Adrenal gland (tissue), 12 donors: ENCODE measurements around the gene NFYC. TPM values are rescaled to one million over a fixed set of nuclear protein-coding genes. Genes with fewer than 3 reads are reported as not detected.
A peak's percentile ranks its signal among the peaks of the same experiment; 100 is the strongest.

Experiments used
- DNase-seq, 7 donors: peaks; one replicate each; pipeline ENCODE4 v3.0.0-alpha.2; 2019 to 2020
- H3K27ac ChIP-seq, 5 donors: fragments of 200-600 bp; sonication (generic) in 4 of 5; 1 replicate in 3 of 5; 2 replicates in 2 of 5; pipeline versions ENCODE4 v1.5.1 to v1.8.0; 2016 to 2020; ENCODE audit warnings: mild to moderate bottlenecking in 1 of 5
- H3K27me3 ChIP-seq: fragments of 200-600 bp; 2 replicates; pipeline ENCODE4 v1.8.0; 2021
- H3K36me3 ChIP-seq, 2 donors: fragments of 200-600 bp; replicated peaks in 1 of 2; 1 replicate in 1 of 2; 2 replicates in 1 of 2; pipeline versions ENCODE4 v1.5.1 to v1.8.0; 2018 to 2022
- H3K4me1 ChIP-seq, 2 donors: fragments of 200-600 bp; replicated peaks in 1 of 2; 1 replicate in 1 of 2; 2 replicates in 1 of 2; pipeline versions ENCODE4 v1.5.1 to v1.8.0; 2018 to 2021
- H3K4me3 ChIP-seq, 4 donors: fragments of 200-600 bp; sonication (generic) in 3 of 4; one replicate each; pipeline ENCODE4 v1.5.1; 2016 to 2018
- H3K9me3 ChIP-seq, 3 donors: fragments of 200-600 bp; sonication (generic) in 1 of 3; replicated peaks in 1 of 3; 1 replicate in 2 of 3; 2 replicates in 1 of 3; pipeline versions ENCODE4 v1.5.1 to v1.8.0; 2016 to 2021
- POLR2A ChIP-seq, 2 donors: fragments of 450-650 bp; IDR thresholded peaks; one replicate each; pipeline ENCODE4 v1.6.1; 2017; ENCODE audit warnings: antibody characterized with exemption in 2 of 2, mild to moderate bottlenecking in 2 of 2, moderate library complexity in 1 of 2
- WGBS, 4 donors: extraction: QIAGEN DNeasy Blood & Tissue Kit in 2 of 4; methylation state at CpG; one replicate each; pipeline versions ENCODE4 v1.1.5 to v1.1.7; 2013 to 2017; 5-methylcytosine and 5-hydroxymethylcytosine counted together
- intact Hi-C, 2 donors: fragments of 100-400 bp; cut with DNase I; formaldehyde crosslinking; loops; one replicate each; pipeline versions ENCODE4 v1.14.1 to v1.15.0; 2022 to 2023
- polyA plus RNA-seq, 3 donors: library from polyadenylated mRNA; stranded (reverse); fragments of 200-250 nt in 2 of 3; fragments of 350-450 nt in 1 of 3; fragmentation: Illumina TruSeq in 1 of 3; extraction: RNeasy Lipid Tissue Mini Kit (QIAGEN cat#74804) in 1 of 3; gene quantifications; one replicate each; pipeline ENCODE4 v1.2.3, GENCODE V29; 2013 to 2014
- total RNA-seq, 9 donors: library from RNA; depleted of rRNA in 4 of 9; stranded (reverse); fragments of >200 nt in 4 of 9; fragments of 120-200 nt in 1 of 9; fragmentation: NEBNext Ultra II Directional in 1 of 9; extraction: Animal tissue kit (Norgen Biotek cat#: 25700) in 1 of 9; gene quantifications; one replicate each; pipeline versions ENCODE4 v1.1.0 to v1.2.4, GENCODE V29; 2013 to 2023
- TF ChIP-seq, protein P1 (sequence below), 6 experiments: fragments of 450-650 bp in 4 of 6; fragments of 200-600 bp in 2 of 6; sonication (generic) in 1 of 6; IDR thresholded peaks; 1 replicate in 5 of 6; 2 replicates in 1 of 6; pipeline versions ENCODE4 v1.5.1 to v1.8.0; 2016 to 2021; ENCODE audit warnings: antibody characterized with exemption in 6 of 6, mild to moderate bottlenecking in 2 of 6, moderate library complexity in 1 of 6
- donor health status: healthy with polysubstance abuse.
- donor health status: Bipolar disorder and iron deficiency.
- donor health status: DM: yes; HTN: yes; CAD: no.
- donor health status: DM: no; HTN: no; CAD: no.
- donor health status: DM: no; HTN: no; CAD: no.
- donor health status: DM: yes; HTN: yes; CAD: no.

The NFYC gene
- total and polyA plus RNA-seq, 12 donors: 35.9 to 73.8 (median 51.2) TPM

DNA sequence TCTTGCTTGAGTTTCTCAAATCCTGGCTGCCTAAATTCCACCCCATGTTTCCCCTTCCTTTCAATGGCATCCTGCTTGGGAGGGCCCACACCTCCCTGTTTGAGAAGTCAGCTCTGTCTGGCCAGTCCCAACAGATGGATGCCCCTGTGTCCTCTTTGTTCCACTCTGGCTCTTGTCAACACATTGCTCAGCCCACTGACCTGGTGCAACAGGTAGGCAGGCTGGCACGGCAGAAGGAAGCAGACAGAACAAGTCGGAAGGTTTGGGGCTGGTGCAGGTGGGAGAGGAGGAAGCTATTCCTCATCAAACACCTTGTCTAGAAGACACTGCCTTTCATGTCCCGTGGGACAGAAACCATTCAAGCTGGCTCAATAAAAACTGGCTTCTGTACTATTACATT, 114.7 kb downstream of the NFYC start:
- WGBS, 4 donors: 78 to 89% (median 83%) methylated on average over 3 of the region's 3 CpGs

DNA sequence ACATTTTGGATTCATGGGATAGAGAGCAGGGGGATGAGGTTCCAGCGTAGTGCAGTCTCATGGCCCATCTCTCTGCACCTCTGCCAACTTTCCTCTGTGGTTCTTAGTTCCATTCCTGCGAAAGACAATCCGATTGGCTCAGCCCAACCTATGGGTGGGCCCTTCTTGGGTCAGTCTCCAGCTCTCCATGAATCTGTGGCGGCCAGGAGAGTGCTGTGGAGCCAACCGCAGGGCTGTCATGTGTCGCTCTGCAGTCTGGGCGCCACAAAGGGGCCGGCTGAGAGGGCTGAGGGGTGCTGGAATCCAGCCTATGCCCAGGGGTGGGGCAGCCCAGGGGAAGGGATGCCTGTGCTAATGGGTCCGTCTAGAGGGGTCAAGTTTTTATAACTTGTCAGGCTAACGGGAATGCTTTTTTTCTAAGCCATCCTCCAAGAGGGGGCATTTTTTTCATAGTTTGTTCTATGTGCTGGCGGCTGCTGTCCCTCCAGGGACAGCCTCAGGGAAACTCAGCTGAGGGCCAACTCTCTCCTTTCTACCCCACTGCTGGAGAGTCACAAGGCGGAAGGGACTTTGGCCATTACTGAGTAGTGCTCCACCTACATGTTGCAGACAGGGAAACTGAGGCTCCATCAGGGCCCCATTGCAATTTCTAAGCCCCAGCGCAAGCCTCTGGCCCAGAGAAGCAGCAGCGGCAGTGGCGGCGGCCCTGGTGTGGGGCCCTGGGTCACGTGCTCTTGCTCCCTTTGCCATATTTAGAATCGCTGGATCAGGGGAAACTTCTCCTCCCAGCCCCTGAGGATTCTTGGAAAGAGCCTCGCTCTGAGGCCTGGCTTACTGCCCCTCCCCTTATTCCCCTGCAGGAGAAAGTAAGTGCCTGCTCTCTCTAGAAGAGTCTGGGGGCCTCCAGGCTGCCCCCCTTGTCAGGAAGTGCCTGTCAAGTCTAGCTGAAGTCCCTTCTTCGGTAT, 115.5 kb downstream of the NFYC start:
- no peaks in the 10 kb centered on the region for H3K27me3 ChIP-seq
- no peak for DNase-seq
- TF ChIP-seq POLR2A (IDR thresholded peaks at IDR 0.05): no peak
- TF ChIP-seq, protein P1, sequence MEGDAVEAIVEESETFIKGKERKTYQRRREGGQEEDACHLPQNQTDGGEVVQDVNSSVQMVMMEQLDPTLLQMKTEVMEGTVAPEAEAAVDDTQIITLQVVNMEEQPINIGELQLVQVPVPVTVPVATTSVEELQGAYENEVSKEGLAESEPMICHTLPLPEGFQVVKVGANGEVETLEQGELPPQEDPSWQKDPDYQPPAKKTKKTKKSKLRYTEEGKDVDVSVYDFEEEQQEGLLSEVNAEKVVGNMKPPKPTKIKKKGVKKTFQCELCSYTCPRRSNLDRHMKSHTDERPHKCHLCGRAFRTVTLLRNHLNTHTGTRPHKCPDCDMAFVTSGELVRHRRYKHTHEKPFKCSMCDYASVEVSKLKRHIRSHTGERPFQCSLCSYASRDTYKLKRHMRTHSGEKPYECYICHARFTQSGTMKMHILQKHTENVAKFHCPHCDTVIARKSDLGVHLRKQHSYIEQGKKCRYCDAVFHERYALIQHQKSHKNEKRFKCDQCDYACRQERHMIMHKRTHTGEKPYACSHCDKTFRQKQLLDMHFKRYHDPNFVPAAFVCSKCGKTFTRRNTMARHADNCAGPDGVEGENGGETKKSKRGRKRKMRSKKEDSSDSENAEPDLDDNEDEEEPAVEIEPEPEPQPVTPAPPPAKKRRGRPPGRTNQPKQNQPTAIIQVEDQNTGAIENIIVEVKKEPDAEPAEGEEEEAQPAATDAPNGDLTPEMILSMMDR (IDR thresholded peaks at IDR 0.05): no peak
- peak overlapping the region in 1 of 5 donors; percentile 17 for H3K27ac ChIP-seq
- H3K4me1 ChIP-seq: peaks cover 1 to 2% of the 10 kb centered on the region in 2 donors
- H3K4me3 ChIP-seq: no peak overlapping the region
- no peaks in the 10 kb centered on the region for H3K9me3 ChIP-seq
- no peaks in the 10 kb centered on the region for H3K36me3 ChIP-seq
- 73 to 86% (median 74%) methylated on average over 8 to 20 of the region's 20 CpGs for WGBS, 4 donors
- intact Hi-C loops: no loop called here

More for the DNA sequence above, 114.7 kb downstream of the NFYC start:
- TF ChIP-seq, protein P1 (IDR thresholded peaks at IDR 0.05): no peak
- no peak for TF ChIP-seq POLR2A (IDR thresholded peaks at IDR 0.05)
- no peak for DNase-seq
- no peak overlapping the region for H3K4me3 ChIP-seq
- H3K4me1 ChIP-seq: peaks cover 7 to 8% of the 10 kb centered on the region in 2 donors
- no peaks in the 10 kb centered on the region for H3K9me3 ChIP-seq
- no peaks in the 10 kb centered on the region for H3K36me3 ChIP-seq
- no peaks in the 10 kb centered on the region for H3K27me3 ChIP-seq
- H3K27ac ChIP-seq: no peak overlapping the region
- intact Hi-C loops: no loop called here

- 71 to 75% (median 72%) methylated on average over 3 of the region's 3 CpGs for WGBS, 4 donors
- no peak for DNase-seq
- no peak overlapping the region for H3K4me3 ChIP-seq
Observed at GRCh38 chr1:40808002-40808401, 116.5 kb downstream of the NFYC start.

DNA sequence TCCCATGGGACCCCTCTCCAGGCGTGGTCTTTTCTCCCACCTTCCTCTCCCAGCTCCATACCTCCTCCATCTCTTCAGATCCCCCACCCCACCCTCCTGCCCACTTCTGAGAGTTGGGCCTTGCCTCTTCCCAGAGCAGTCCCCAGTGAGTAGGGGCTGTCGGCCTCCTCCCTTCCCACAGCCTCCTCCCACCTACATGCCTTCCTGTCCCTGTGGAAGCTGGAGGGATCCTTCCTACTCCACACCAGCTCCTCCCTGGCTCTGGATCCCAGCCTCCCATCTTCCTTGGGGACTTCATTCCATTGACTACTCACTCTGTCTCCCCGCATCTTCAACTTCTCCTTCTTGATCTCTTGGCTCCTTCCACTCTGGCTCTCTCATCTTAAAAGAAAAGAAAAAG, 116.9 kb downstream of the NFYC start:
- Histone ChIP-seq H3K4me3 (no peak overlapping the region), H3K27me3 (no peaks in the 10 kb centered on the region), H3K36me3 (no peaks in the 10 kb centered on the region), H3K4me1 (no peaks in the 10 kb centered on the region), H3K9me3 (no peaks in the 10 kb centered on the region), H3K27ac (no peak overlapping the region)
- intact Hi-C loops: no loop called here
- WGBS, 4 donors: 78 to 86% (median 81%) methylated on average over 3 of the region's 3 CpGs
- no peak for TF ChIP-seq POLR2A (IDR thresholded peaks at IDR 0.05)
- DNase-seq: no peak

More at GRCh38 chr1:40808002-40808401, 116.5 kb downstream of the NFYC start:
- no peaks in the 10 kb centered on the region for H3K4me1 ChIP-seq
- intact Hi-C loops: no loop called here
- no peak for TF ChIP-seq POLR2A (IDR thresholded peaks at IDR 0.05)
- TF ChIP-seq, protein P1 (IDR thresholded peaks at IDR 0.05): no peak
- H3K36me3 ChIP-seq: no peaks in the 10 kb centered on the region
- no peak overlapping the region for H3K27ac ChIP-seq
- no peaks in the 10 kb centered on the region for H3K9me3 ChIP-seq
- H3K27me3 ChIP-seq: no peaks in the 10 kb centered on the region
